Heart left ventricle (tissue), 16 donors: ENCODE measurements around the gene D2HGDH. TPM values are rescaled to one million over a fixed set of nuclear protein-coding genes. Genes with fewer than 3 reads are reported as not detected.

Experiments used
- ATAC-seq, 4 donors: fragments of 200-7000 bp; cut with Tn5 transposase; one replicate each; pipeline ENCODE4 v1.9.1; 2020 to 2022; ENCODE audit warnings: moderate library complexity in 4 of 4, mild to moderate bottlenecking in 3 of 4, moderate number of reproducible peaks in 1 of 4
- DNase-seq, 5 donors: peaks; one replicate each; pipeline ENCODE4 v3.0.0-alpha.2; 2020
- H3K27ac ChIP-seq, 12 donors: fragments of 200-600 bp; sonication (generic) in 4 of 12; one replicate each; pipeline versions ENCODE4 v1.5.0 to v1.8.0; 2016 to 2022; ENCODE audit warnings: mild to moderate bottlenecking in 2 of 12
- H3K27me3 ChIP-seq, 9 donors: fragments of 200-600 bp; sonication (generic) in 2 of 9; one replicate each; pipeline versions ENCODE4 v1.5.1 to v1.8.0; 2016 to 2022; ENCODE audit warnings: mild to moderate bottlenecking in 3 of 9
- H3K36me3 ChIP-seq, 9 donors: fragments of 200-600 bp; sonication (generic) in 2 of 9; one replicate each; pipeline versions ENCODE4 v1.5.0 to v1.8.0; 2018 to 2022; ENCODE audit warnings: mild to moderate bottlenecking in 2 of 9
- H3K4me1 ChIP-seq, 12 donors: fragments of 200-600 bp; sonication (generic) in 4 of 12; one replicate each; pipeline versions ENCODE4 v1.5.0 to v1.8.0; 2016 to 2022; ENCODE audit warnings: mild to moderate bottlenecking in 3 of 12
- H3K4me3 ChIP-seq, 12 donors: fragments of 200-600 bp; sonication (generic) in 4 of 12; one replicate each; pipeline versions ENCODE4 v1.5.0 to v1.8.0; 2017 to 2022; ENCODE audit warnings: mild to moderate bottlenecking in 9 of 12, moderate library complexity in 4 of 12
- H3K9me3 ChIP-seq, 12 donors: fragments of 200-600 bp; sonication (generic) in 4 of 12; one replicate each; pipeline versions ENCODE4 v1.5.0 to v1.8.0; 2016 to 2022; ENCODE audit warnings: mild to moderate bottlenecking in 1 of 12
- CTCF ChIP-seq, 12 donors: fragments of 200-600 bp; sonication (generic) in 4 of 12; IDR thresholded peaks; one replicate each; pipeline versions ENCODE4 v1.5.0 to v1.8.0; 2018 to 2022; ENCODE audit warnings: antibody characterized with exemption in 12 of 12, mild to moderate bottlenecking in 5 of 12
- POLR2A ChIP-seq, 2 donors: fragments of 450-650 bp; IDR thresholded peaks; one replicate each; pipeline ENCODE4 v1.6.1; 2017; ENCODE audit warnings: antibody characterized with exemption in 2 of 2, mild to moderate bottlenecking in 2 of 2, moderate library complexity in 2 of 2
- WGBS, 4 donors: extraction: QIAGEN DNeasy Blood & Tissue Kit in 2 of 4; methylation state at CpG; one replicate each; pipeline versions ENCODE4 v1.1.5 to v1.1.7; 2013 to 2018; 5-methylcytosine and 5-hydroxymethylcytosine counted together
- intact Hi-C, 10 donors: fragments of 100-400 bp; cut with DNase I; formaldehyde crosslinking; loops; one replicate each; pipeline versions ENCODE4 v1.11.1 to v1.14.2; 2022
- polyA plus RNA-seq, 2 donors: library from polyadenylated mRNA; stranded (reverse); fragments of 200-250 nt; gene quantifications; one replicate each; pipeline ENCODE4 v1.2.3, GENCODE V29; 2013
- total RNA-seq, 9 donors: library from RNA; depleted of rRNA in 2 of 9; stranded (reverse); fragments of >200 nt in 2 of 9; fragmentation: NEBNext Ultra II Directional in 3 of 9; extraction: Animal tissue kit (Norgen Biotek cat#: 25700) in 3 of 9; gene quantifications; one replicate each; pipeline versions ENCODE4 v1.1.0 to v1.2.4, GENCODE V29; 2016 to 2023
- donor health status: ischemic (EF 13 %, LVEDD 7.1; RV severe dilation, severe dysfunction).
- donor health status: healthy with polysubstance abuse.
- donor health status: DM: no; HTN: yes; CAD: no.
- donor health status: DM: no; HTN: no; CAD: no.
- donor health status: ischemic (EF 25% LVEDD 6.9; RV normal size, moderate dysfunction).
- donor health status: ischemic (EF 25% LVEDD 5.7; RV mildly dilated, moderate dysfunction).
- donor health status: healthy.
- donor health status: DM: yes; HTN: yes; CAD: no.
- donor health status: ischemic (EF 35%, LVEDD 5.7; RV mildly dilated, moderate dysfunction).
- donor health status: nonischemic (EF 11% LVEDD 7.7; RV severe dilation, severe dysfunction).
- donor health status: DM: yes; HTN: yes; CAD: no.
- donor health status: PGD.
- donor health status: ischemic (EF 29% LVEDD 5.4; RV normal size, mild dysfunction).
- donor health status: nonischemic (EF 23%, LVEDD 6.1; RV moderate dilation, normal function).

D2HGDH gene
- total and polyA plus RNA-seq, 11 donors: 7.6 to 24.1 (median 19.8) TPM

GRCh38 chr2:241703032-241703604 is 31.3 kb upstream of the D2HGDH start:
- TF ChIP-seq POLR2A (IDR thresholded peaks at IDR 0.05): no peak
- no peak for TF ChIP-seq CTCF (IDR thresholded peaks at IDR 0.05)
- peaks cover 0 to 38% (median 32%) of the 10 kb centered on the region in 9 donors for H3K36me3 ChIP-seq
- intact Hi-C loops: loop anchor here in 2 of 10 donors (2.0 to 10.0 kb wide), 2 partner anchors 172 to 178 kb away; no protein-coding TSS in a partner anchor
- peak in 1 of 4 donors; percentile 1 for ATAC-seq
- WGBS, 4 donors: 37 to 71% (median 42%) methylated on average over 6 to 11 of the region's 11 CpGs
- DNase-seq: no peak
- H3K27me3 ChIP-seq: no peaks in the 10 kb centered on the region
- peak overlapping the region; percentile 63 to 99 (median 85) for H3K4me3 ChIP-seq
- peaks cover 0 to 21% (median 14%) of the 10 kb centered on the region in 12 donors for H3K4me1 ChIP-seq
- peaks cover 0 to 5% (median 0%) of the 10 kb centered on the region in 12 donors for H3K9me3 ChIP-seq
- H3K27ac ChIP-seq: peak overlapping the region in 7 of 12 donors; percentile 69 to 97 (median 91)

- H3K4me1 ChIP-seq: peaks cover 0 to 11% (median 9%) of the 10 kb centered on the region in 12 donors
- H3K9me3 ChIP-seq: peaks cover 0 to 5% (median 0%) of the 10 kb centered on the region in 12 donors
- no peak overlapping the region for H3K27ac ChIP-seq
- no peak overlapping the region for H3K4me3 ChIP-seq
- DNase-seq: no peak
- TF ChIP-seq POLR2A (IDR thresholded peaks at IDR 0.05): no peak
- no peak for TF ChIP-seq CTCF (IDR thresholded peaks at IDR 0.05)
- no peak for ATAC-seq
- WGBS, 4 donors: 97 to 98% (median 98%) methylated on average over 6 of the region's 6 CpGs
- intact Hi-C loops: loop anchor here in 1 of 10 donors (10.0 kb wide), 1 partner anchor 168 kb away; no protein-coding TSS in a partner anchor
- H3K27me3 ChIP-seq: no peaks in the 10 kb centered on the region
- H3K36me3 ChIP-seq: peaks cover 0 to 73% (median 65%) of the 10 kb centered on the region in 9 donors
Observed at GRCh38 chr2:241706537-241706936, 27.9 kb upstream of the D2HGDH start.

- no peak for ATAC-seq
Observed at GRCh38 chr2:241708879-241709278, 25.6 kb upstream of the D2HGDH start.

More at GRCh38 chr2:241708879-241709278, 25.6 kb upstream of the D2HGDH start:
- Histone ChIP-seq H3K27ac (no peak overlapping the region), H3K9me3 (peaks cover 0 to 7% (median 0%) of the 10 kb centered on the region in 12 donors), H3K27me3 (no peaks in the 10 kb centered on the region), H3K36me3 (peaks cover 0 to 94% (median 88%) of the 10 kb centered on the region in 9 donors), H3K4me3 (no peak overlapping the region), H3K4me1 (no peaks in the 10 kb centered on the region)
- intact Hi-C loops: loop anchor here in 1 of 10 donors (10.0 kb wide), 1 partner anchor 166 kb away; no protein-coding TSS in a partner anchor
- WGBS, 4 donors: 84 to 89% (median 85%) methylated on average over 10 of the region's 10 CpGs
- no peak for TF ChIP-seq CTCF (IDR thresholded peaks at IDR 0.05)
- TF ChIP-seq POLR2A (IDR thresholded peaks at IDR 0.05): no peak
- no peak for DNase-seq
